Calu3 (cell line): Measurements from ENCODE around the gene HAND1. TPM values are rescaled to one million over a fixed set of nuclear protein-coding genes. Genes with fewer than 3 reads are reported as not detected.

ENCODE experiments used
- BruUV-seq: library from RNA; stranded (reverse); fragments of 400-500 nt; replicated peaks from 2 replicates; lab custom pipeline; 2021; lab: Mats Ljungman, UMichigan
- CTCF ChIA-PET: fragments of 300-600 bp; sonication (Branson Sonifier 250); formaldehyde crosslinking; loops from one replicate; lab custom pipeline; 2022; ENCODE audit warnings: antibody characterized with exemption; lab: Charles Lee
- DNase-seq: peaks from one replicate; pipeline ENCODE4 v3.0.0; 2022
- H3K27ac Mint-ChIP-seq: one replicate; pipeline ENCODE4 v1.8.0; 2022; ENCODE audit warnings: mixed read lengths; ENCODE audit not compliant: unreplicated experiment
- H3K27me3 Mint-ChIP-seq: one replicate; pipeline ENCODE4 v1.8.0; 2022; ENCODE audit warnings: mixed read lengths; ENCODE audit not compliant: unreplicated experiment
- H3K36me3 Mint-ChIP-seq: one replicate; pipeline ENCODE4 v1.8.0; 2022; ENCODE audit warnings: mild to moderate bottlenecking, moderate library complexity, mixed read lengths; ENCODE audit not compliant: insufficient read depth, unreplicated experiment
- H3K4me1 Mint-ChIP-seq: one replicate; pipeline ENCODE4 v1.8.0; 2022; ENCODE audit warnings: mild to moderate bottlenecking, low read depth, mixed read lengths; ENCODE audit not compliant: unreplicated experiment
- H3K4me3 Mint-ChIP-seq: one replicate; pipeline ENCODE4 v1.8.0; 2022; ENCODE audit warnings: mild to moderate bottlenecking, low read depth, moderate library complexity, mixed read lengths; ENCODE audit not compliant: unreplicated experiment
- H3K9me3 Mint-ChIP-seq: one replicate; pipeline ENCODE4 v1.8.0; 2022; ENCODE audit warnings: low read depth, mixed read lengths; ENCODE audit not compliant: unreplicated experiment
- intact Hi-C: fragments of 100-400 bp; cut with micrococcal nuclease; formaldehyde crosslinking; loops from one replicate; pipeline ENCODE4 v1.10.0; 2022; ENCODE audit not compliant: unreplicated experiment
- total RNA-seq: library from RNA; stranded (reverse); gene quantifications from 2 replicates; pipeline ENCODE4 v1.2.3, GENCODE V29; 2022
- TF ChIP-seq, protein P1 (sequence below): fragments of 200-600 bp; IDR thresholded peaks from one replicate; pipeline ENCODE4 v1.8.0; 2022; ENCODE audit warnings: antibody characterized with exemption; ENCODE audit not compliant: unreplicated experiment

The HAND1 gene
- total RNA-seq, 1 experiment from 2014 or later = not detected

DNA sequence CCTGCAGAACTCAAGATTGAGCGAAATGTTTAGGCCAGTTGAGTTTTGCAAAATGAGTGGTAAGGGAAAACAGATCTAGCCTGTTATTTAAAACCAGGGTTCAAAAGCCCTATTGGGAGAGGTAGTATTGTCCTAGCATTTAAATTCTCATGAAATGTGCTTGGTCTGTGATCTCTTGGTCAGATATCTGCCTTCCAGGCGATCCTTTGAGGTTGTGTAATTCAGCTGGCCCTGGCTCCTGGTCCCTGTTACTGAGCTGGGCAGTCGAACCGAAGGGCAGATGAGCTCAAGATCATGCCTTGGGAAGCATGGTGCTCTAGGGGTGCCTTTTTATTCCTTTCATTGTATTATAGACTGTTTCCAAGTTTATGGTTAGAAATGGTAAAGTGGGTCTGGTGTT lies 17.9 kb downstream of the HAND1 start:
- DNase-seq = no peak
- Mint-ChIP-seq H3K9me3 (no peaks in the 10 kb centered on the region), H3K4me3 (no peak overlapping the region), H3K4me1 (no peaks in the 10 kb centered on the region), H3K36me3 (peaks cover 4% of the 10 kb centered on the region), H3K27me3 (no peaks in the 10 kb centered on the region), H3K27ac (no peak overlapping the region)
- TF ChIP-seq, protein P1, sequence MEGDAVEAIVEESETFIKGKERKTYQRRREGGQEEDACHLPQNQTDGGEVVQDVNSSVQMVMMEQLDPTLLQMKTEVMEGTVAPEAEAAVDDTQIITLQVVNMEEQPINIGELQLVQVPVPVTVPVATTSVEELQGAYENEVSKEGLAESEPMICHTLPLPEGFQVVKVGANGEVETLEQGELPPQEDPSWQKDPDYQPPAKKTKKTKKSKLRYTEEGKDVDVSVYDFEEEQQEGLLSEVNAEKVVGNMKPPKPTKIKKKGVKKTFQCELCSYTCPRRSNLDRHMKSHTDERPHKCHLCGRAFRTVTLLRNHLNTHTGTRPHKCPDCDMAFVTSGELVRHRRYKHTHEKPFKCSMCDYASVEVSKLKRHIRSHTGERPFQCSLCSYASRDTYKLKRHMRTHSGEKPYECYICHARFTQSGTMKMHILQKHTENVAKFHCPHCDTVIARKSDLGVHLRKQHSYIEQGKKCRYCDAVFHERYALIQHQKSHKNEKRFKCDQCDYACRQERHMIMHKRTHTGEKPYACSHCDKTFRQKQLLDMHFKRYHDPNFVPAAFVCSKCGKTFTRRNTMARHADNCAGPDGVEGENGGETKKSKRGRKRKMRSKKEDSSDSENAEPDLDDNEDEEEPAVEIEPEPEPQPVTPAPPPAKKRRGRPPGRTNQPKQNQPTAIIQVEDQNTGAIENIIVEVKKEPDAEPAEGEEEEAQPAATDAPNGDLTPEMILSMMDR = no peak
- CTCF ChIA-PET = interaction anchor here (2.1 kb wide), 1 partner anchor 388 kb away, joined by 7 read pairs; no protein-coding TSS in a partner anchor
- intact Hi-C loops = loop anchor here (10.0 kb wide), 1 partner anchor 485 kb away; no protein-coding TSS in a partner anchor
- BruUV-seq = no TSS peak

DNA sequence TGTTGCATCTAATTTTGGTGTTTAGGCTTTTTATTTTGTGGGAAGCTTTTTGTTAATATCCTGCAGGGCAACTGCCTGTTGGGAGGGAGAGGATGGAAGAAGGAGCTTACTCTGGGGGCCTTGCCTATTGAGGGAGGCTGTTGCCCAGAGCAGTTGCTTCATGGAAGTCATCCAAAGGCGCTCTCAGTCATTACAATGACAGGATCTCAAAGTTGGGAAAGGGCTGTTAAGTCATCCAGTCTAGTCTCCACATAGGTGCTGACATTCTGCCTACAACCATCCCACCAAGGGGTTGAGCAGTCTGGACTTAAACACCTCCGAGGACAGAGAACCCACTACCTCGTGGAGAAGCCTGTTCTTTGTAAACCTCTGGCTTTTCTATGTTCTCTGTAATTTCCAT lies 19.0 kb downstream of the HAND1 start:
- BruUV-seq = no TSS peak

DNA sequence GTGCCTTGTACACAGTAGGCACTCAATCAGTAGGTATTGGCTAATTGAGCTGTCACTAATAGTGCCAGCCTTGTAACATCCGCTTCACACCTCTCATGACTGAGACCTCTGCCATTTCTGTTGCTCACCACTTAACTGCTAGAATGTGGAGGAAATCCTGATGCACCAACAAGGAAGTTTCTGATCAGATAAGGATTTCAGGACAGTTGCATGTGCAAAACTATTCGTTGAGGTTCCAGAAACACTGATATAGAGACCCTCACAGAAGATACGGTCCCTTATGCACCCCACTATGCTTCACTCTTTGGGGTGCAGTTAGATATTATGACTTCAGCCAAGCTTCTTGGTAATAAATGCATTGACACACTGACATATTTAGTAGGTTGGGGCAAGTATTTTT lies 21.5 kb downstream of the HAND1 start:
- CTCF ChIA-PET = no interaction called here
- DNase-seq = no peak
- intact Hi-C loops = no loop called here
- H3K4me1 Mint-ChIP-seq = no peaks in the 10 kb centered on the region
- H3K27me3 Mint-ChIP-seq = no peaks in the 10 kb centered on the region
- H3K27ac Mint-ChIP-seq = no peak overlapping the region
- no peaks in the 10 kb centered on the region for H3K9me3 Mint-ChIP-seq
- H3K4me3 Mint-ChIP-seq = no peak overlapping the region
- peaks cover 14% of the 10 kb centered on the region for H3K36me3 Mint-ChIP-seq
- TF ChIP-seq, protein P1 = no peak
- BruUV-seq = no TSS peak

More for the DNA sequence above, 19.0 kb downstream of the HAND1 start:
- TF ChIP-seq, protein P1 = no peak
- Mint-ChIP-seq H3K4me3 (no peak overlapping the region), H3K4me1 (no peaks in the 10 kb centered on the region), H3K27me3 (no peaks in the 10 kb centered on the region), H3K36me3 (peaks cover 10% of the 10 kb centered on the region), H3K27ac (no peak overlapping the region), H3K9me3 (no peaks in the 10 kb centered on the region)
- CTCF ChIA-PET = no interaction called here
- intact Hi-C loops = no loop called here
- DNase-seq = no peak

DNA sequence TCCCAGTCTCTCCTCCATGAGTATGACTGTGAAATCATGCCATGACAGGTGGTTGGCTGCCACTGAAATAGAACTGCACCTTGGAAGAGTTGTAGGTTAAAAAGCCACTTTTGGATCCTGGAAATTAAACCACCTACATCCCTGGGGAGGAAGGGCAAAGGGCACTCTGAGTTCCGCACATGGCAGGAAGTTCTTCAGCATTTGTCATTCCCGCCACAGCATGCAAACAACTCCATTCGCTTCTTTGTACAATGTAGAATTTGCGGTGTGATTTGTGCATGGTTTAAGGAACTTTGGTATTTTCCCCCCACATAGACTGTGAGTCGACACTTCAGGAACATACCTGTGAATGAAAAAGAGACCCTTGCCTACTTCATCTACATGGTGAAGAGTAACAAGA lies 22.4 kb downstream of the HAND1 start:
- Mint-ChIP-seq H3K4me1 (no peaks in the 10 kb centered on the region), H3K36me3 (peaks cover 14% of the 10 kb centered on the region), H3K4me3 (no peak overlapping the region), H3K27me3 (no peaks in the 10 kb centered on the region), H3K27ac (no peak overlapping the region), H3K9me3 (no peaks in the 10 kb centered on the region)
- intact Hi-C loops = no loop called here
- no peak for DNase-seq
- TF ChIP-seq, protein P1 = no peak
- no TSS peak for BruUV-seq
- CTCF ChIA-PET = no interaction called here
